Inflammatory macrophage treated with lipopolysaccharide for 1 hour (primary cell): ENCODE data around the gene CMTM1.
"Not testable (repeated sequence)": the region's sequence is repeated elsewhere in the genome, so short reads cannot be mapped to it uniquely, and the experiment has no call there.

Experiments
- DNase-seq, 2 donors: peaks; one replicate each; pipeline ENCODE4 v3.0.0-alpha.2; 2020 to 2022

Gene CMTM1

DNA sequence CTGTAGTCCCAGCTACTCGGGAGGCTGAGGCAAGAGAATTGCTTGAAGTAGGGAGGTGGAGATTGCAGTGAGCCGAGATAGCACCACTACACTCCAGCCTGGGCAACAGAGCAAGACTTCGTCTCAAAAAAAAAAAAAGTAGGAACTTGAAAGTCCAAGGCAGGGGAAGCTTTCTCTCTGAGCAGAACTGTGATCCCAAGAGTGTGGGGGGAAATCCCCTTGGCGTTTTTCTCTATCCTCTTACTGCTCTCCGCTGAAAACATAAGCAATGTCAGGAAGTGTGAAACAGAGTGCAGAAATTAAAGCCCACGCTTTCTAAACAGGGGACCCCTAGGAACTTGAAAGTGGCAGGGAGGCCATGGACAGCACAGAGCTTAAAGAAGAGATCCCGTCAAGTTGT is 28.5 kb downstream of the CMTM1 start:
- peak; percentile 81 to 83 for DNase-seq

- DNase-seq, result not testable (repeated sequence)
Measured at GRCh38 chr16:66596559-66596958, 30.3 kb downstream of the CMTM1 start.

DNA sequence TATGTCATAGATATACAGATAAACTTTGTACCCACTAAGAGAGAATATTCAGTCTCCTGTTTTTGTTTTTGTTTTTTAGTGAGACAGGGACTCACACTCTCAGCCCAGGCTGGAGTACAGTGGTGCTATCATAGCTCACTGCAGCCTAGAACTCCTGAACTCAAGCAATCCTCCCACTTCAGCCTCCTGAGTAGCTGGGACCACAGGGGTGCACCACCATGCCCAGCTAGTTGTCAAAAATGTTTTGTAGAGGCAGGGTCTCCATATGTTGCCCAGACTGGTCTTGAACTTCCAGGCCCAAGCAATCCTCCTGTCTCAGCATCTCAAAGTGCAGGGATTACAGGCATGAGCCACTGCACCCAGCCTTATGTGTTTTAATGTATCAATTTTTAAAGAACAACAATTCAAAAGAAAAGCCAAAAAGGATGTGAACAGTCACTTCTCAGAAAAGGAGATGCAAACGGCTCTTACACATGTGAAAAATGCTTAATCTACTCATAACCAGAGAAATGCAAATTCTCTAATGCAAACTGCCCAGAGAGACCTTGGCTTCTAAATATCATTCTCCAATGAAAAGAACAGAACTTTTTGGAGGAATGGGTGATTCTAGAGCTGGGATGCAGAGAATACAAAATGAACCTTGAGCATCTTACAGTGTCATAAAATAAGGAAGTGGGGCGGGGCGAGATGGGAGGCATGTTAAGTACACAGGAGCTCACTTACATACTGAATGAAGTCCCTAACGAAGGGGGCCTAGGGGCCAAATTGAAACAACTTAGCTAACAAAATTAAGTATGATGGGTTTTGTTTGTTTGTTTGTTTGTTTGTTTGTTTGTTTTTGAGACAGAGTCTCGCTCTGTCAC is 31.0 kb downstream of the CMTM1 start:
- DNase-seq, result peak in 1 of 2 donors; percentile 19

GRCh38 chr16:66598111-66598510 is 31.9 kb downstream of the CMTM1 start:
- peak; percentile 31 to 53 for DNase-seq

DNA sequence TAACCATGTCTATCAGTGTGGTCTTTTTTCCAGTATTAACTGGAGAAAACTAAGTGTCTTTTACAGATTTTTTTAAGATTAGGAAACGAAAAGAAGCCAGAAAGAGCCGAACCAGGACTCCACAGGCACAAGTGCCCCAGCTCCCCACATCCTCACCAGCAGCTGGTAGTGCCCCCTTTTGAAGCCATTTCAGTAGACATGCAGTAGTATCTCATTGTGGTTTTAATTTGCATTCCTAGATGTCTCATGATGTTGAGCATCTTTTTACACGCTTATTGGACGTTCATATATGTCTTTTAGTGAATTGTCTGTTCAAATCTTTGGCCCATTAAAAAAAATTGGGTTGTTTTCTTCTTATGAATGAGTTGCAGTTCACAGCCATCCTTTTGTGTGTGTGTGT is 33.5 kb downstream of the CMTM1 start:
- no peak for DNase-seq

DNA sequence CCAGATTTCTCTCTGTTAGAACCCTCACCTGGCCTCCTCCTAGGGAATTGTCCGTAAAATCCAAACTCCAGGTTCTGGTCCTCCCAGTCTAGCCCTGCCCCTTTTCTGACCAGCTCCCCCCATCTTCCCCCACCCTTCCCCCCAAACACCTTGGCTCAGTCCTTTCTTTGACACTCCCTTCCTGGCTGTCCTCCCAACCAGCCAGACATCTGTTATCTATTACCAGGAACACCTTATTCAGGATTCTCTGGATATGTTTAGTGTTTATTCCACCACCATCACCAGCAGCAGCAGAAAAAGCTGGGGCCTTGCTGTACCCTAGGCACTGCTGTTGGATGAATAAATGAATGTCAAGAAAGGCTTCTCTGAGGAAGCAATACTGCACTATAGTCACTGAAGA is 34.2 kb downstream of the CMTM1 start:
- DNase-seq, result no peak

- no peak for DNase-seq
Measured at GRCh38 chr16:66601471-66601870, 35.2 kb downstream of the CMTM1 start.

DNA sequence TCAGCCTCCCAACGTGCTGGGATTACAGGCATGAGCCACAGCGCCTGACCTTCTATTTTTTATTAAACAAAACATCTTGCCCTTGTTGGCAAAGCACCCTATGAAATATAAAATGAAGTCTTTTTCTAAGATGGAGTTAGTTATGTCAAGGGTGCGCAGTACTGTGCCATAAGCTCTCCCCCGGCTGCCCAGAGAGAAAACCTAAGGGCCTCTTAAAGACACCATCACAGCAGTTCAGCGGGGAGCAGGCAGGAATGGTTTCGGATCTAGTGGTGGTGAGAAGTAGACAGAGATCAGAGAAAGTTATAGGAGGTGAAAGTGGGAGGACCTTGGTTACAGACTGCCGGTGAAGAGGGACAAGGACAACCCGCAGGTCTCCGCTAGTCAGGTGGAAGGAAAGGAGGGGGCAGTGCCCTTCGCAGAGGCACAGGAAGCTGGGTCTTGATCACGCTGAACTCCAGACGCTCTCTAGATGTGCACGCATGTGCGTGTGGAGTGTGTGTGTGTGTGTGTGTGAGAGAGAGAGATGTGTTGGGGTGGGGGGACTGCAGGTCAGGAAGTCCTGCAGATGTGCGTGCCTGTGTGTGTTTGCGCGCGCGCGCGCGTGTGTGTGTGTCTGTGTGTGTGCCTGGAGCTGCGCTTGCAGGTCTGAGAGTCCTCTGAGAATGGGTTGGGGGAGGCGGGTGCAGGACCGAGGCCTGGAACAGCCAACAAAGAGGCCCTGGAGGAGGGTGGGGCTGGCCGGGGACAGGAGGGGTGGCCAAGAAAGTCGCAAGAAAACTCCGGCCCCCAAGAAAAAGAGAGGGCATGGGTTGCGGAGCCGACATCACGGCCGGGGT is 37.5 kb downstream of the CMTM1 start:
- DNase-seq, result no peak

DNA sequence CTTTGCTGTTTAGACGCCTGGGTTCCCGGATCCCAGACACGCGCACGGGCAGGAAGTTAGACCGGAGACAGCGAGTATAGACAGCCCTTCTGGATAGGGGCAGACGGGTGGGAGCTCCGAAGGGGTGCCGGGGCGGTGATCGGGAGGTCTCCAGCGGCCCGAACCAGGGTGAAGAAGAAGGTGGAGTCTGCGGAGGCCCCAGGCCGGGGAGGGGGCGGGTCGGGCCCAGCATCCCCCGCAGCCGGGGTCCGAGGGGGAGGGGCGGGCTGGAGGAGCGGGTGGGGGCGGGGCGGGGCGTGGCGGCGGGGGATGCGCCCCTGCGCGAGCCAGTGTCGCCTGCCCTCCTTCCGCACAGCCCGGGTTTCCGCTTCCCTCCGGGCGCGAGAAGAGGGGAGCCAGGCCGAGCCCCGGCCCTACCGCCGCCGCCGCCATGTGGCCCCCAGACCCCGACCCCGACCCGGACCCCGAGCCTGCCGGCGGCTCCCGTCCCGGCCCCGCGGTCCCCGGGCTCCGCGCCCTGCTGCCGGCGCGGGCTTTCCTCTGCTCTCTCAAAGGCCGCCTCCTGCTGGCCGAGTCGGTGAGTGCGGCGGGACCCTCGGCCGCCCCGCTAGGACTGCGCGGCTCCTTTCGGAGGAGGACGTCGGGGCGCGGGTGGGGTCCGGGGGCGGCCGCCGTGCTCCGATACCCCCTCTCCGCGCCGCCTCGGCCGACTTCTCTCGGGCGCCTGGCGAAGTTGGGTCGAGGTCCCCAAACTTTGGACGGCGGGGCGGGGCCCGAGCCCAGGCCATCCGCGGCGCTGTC is 38.3 kb downstream of the CMTM1 start, which contains the start of gene CMTM3:
Gene CMTM3, plus strand, starts transcription at position 329 of the 801 bp plus-strand sequence. Its CDS starts 102 bp downstream, at position 431.
- peak; percentile 31 to 68 for DNase-seq

DNA sequence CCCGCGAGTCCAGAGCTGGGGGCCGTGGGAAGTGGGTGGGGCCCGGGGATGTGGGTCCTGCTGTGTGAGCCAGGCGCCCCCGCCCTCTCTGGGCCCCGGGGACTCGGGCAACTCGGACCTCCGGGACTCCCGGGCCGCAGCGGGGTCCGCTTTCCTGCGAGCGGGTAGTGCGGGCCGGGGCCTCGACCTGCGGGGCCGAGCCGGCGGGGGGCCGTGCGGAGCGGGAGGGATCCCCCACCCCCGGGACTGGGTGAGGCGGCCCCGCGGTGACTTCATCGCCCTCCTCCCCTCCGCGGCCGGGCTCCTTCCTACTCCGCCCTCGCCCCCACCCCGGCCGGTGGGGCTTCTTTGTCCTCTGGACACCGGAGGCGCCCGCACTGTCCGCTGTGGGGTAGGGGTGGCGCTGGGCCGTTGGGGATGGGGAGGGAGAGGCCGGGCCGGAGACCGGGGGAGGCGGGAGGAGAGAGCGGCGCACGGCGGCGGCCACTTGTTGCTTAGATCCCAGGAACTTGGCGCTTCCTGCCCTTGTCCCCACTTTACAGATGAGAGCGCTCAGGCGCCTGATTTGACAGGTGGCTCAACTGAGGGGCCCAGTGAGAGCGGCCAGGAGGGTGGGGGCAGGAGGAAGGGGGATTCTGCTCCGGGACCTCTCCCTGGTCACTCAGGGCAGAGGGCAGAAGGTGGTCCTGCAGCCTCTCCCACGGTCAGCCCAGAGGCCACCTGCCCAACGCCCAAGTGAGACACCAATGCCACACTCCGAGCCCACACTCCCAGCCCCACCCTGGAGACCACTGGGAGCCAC is 39.1 kb downstream of the CMTM1 start:
- DNase-seq, result peak; percentile 59 to 69

DNA sequence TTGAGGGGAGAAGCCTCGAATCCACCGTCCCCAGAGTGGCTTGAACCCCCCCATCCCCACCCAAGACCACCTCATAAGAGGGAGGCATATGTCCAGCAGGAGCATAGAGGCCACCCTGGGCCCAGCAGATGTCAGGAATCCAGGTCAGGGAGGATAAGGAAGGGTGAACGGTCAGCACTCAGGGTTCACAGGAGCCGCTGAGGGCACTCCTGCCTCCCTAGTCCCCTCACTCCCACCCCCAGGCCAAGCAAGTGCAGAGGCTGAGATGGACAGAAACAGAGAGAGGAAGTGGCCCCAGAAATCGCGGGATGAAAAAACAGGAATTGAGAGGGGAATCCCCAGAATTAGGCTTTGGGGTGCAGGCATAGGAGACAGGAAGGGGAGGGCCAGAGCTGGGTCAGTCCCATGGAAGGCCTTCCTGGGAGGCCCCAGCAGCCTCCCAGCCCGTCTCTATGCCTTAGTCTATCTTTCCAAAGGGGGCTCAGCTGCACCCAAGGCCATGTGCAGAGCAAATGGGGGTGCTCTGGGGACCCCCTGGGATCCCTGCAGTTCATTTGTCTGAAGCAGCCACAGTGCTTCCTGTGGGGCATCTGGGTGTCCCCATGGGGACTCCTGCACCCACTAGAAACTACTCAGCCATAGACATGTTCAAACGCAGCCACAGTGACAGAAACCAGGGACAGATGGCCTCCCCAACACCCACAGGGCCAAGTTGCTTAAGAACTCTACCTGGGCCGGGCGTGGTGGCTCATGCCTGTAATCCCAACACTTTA is 39.9 kb downstream of the CMTM1 start:
- peak; percentile 85 to 87 for DNase-seq

DNA sequence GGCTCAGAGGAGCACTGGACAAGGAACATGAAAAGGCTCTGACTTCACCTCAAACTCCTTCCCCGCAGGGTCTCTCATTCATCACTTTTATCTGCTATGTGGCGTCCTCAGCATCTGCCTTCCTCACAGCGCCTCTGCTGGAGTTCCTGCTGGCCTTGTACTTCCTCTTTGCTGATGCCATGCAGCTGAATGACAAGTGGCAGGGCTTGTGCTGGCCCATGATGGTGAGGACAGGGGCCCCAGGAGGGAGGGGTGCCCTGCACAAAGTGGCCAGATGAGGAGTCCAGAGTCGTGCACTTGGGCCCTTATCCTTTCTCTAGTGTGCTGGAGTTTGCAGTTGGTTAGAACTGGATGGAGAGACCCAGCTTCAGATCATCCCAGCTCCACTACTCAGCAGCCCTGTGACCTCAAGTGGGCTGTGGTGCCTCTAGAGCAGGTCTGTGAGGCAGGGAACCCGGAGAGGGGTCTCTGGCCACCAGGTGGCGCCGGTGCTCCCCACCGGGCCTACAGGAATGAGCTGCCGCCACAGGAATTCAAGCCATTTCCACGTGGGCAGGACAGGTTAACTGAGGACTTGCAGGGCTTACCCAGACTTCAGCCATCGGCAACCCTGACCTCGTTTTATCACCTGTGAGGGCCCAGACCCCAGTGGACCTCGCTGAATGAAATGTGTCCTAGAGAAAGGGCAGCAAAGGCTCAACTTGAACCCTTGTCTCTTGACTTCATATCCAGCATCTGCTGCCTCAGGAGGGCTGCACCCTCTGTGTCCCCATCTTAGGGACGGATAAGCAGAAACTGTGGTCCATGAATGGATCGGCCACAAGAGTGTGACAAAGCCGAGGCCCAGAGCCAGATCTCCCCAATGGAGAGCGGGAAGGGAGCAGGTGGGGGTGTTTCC is 42.3 kb downstream of the CMTM1 start:
- peak; percentile 32 to 63 for DNase-seq

DNA sequence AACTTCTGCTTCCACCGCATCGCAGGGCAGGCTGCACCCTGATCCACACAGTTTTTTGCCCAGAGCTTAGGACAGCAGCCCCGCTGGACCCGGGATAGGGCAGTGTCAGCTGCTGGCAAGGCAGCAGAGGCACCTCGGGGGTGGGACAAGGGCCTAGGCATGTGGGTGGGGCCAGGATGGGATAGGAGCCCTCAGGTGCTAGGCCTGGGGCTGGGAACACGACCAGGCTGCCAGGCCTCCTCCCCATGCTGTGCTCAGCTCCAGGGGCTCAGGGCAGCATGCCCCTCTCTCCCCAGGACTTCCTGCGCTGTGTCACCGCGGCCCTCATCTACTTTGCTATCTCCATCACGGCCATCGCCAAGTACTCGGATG is 42.9 kb downstream of the CMTM1 start:
- no peak for DNase-seq

- DNase-seq, result no peak
Measured at GRCh38 chr16:66610111-66610820, 44.0 kb downstream of the CMTM1 start.

DNA sequence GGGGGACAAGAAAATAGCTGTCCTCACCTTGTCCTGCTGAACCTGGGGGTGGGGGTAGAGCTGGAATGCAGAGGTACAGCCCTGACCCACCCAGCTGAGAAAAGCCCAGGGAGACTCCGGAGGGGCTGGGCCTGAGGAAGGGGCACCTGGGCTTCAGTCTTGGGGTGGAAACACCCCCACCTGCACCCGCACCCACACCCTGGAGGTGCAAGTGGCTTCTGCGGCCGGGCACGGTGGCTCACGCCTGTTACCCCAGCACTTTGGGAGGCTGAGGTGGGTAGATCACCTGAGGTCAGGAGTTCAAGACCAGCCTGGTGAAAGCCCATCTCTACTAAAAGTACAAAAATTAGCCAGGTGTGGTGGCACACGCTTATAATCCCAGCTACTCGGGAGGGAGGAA is 45.7 kb downstream of the CMTM1 start:
- DNase-seq, result not testable (repeated sequence)

DNA sequence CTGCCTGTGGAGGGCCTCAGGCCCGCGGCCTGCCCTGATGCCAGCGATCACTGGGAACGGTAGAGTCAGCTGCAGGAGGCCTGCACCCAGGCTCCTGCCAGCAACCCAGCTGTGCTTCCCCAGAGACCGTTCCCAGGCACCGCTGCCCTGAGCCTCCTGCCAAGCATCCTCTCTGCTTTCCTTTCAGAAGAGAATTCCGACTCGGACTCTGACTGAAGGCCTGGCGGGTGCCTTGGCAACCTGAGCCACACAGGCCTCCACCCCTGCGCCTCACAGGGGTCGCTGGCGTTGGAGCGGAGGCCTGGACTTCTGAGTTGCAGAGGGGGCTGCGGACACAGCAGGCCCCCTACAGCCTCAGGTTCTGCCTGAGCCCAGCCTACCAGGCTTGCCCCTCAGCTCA is 46.2 kb downstream of the CMTM1 start:
- no peak for DNase-seq

DNA sequence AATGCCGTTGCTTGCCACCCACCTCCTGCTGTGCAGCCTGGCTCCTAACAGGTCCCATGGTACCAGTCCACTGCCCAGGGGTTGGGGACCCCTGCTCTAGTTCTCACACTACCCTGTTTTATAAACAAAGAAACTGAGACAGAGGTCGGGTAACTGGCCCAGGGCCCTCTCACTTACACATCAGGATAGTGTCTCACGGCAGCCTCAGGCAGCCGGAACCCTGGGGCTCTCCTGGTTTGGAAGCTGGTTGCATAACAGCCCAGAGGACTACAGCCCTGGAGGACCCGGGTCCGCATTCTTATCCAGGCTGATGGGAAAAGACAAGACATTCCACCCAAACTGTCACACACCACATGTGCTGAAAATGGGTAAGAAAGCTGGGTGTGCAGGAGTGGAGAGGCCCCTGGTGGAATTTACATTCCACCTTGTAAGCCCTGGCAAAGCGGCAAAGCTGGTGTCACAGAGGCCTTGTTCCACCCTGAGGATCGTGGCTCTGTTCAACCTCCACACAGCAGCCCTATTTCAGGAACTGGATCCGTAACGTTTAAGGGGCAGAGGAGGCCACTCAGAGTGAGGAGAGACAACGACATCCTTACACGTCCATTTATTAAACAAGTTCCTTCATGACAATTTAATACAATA is 48.0 kb downstream of the CMTM1 start:
- DNase-seq, result no peak

- DNase-seq, result no peak
Measured at GRCh38 chr16:66616169-66616568, 49.9 kb downstream of the CMTM1 start.

GRCh38 chr16:66616592-66616991 is 50.4 kb downstream of the CMTM1 start:
- peak; percentile 15 to 17 for DNase-seq
